Neutrophil (primary cell): ENCODE data around the gene SSBP3.

Experiments used
- H3K27ac ChIP-seq: fragments of 200-600 bp; sonication (generic); 2 replicates; pipeline ENCODE4 v1.5.1; 2016; ENCODE audit warnings: mild to moderate bottlenecking, moderate library complexity
- H3K27me3 ChIP-seq: fragments of 200-600 bp; sonication (generic); 2 replicates; pipeline ENCODE4 v1.6.0; 2016; ENCODE audit warnings: mild to moderate bottlenecking
- H3K36me3 ChIP-seq: fragments of 200-600 bp; sonication (generic); 2 replicates; pipeline ENCODE4 v1.5.1; 2017
- H3K4me1 ChIP-seq, 2 experiments: fragments of 200-600 bp in 1 of 2; sonication (generic) in 1 of 2; 1 replicate in 1 of 2; 2 replicates in 1 of 2; pipeline versions ENCODE4 v1.5.1 to v1.6.1; 2013 to 2016; ENCODE audit warnings: low read depth in 1 of 2, low read length in 1 of 2, mild to moderate bottlenecking in 1 of 2, moderate library complexity in 1 of 2; ENCODE audit not compliant: control insufficient read depth in 1 of 2, insufficient read depth in 1 of 2
- H3K4me3 ChIP-seq, 2 experiments: fragments of 200-600 bp in 1 of 2; sonication (generic) in 1 of 2; 1 replicate in 1 of 2; 2 replicates in 1 of 2; pipeline ENCODE4 v1.5.1; 2013 to 2016; ENCODE audit warnings: low read depth in 1 of 2, low read length in 1 of 2, mild to moderate bottlenecking in 1 of 2, moderate library complexity in 1 of 2
- H3K9me3 ChIP-seq: fragments of 200-600 bp; sonication (generic); 2 replicates; pipeline ENCODE4 v1.5.1; 2016
- TF ChIP-seq, protein P1 (sequence below): fragments of 200-600 bp; sonication (generic); IDR thresholded peaks from 2 replicates; pipeline ENCODE4 v1.5.1; 2016; ENCODE audit warnings: antibody characterized with exemption

The SSBP3 gene

DNA sequence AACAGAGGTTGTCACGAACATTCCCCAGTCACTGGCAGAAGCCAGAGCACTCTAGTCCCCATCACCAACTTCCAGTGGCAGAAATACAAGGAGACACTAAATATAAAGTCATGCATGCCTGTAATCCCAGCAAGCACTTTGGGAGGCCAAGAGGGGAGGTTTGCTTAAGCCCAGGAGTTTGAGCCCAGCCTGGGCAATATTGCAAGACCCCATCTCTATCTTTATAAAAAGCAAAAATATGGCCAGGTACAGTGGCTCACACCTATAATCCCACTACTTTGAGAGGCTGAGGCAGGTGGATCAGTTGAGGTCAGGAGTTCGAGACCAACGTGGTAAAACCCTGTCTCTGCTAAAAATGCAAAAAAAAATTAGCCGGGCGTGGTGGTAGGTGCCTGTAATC lies 212.7 kb downstream of the SSBP3 start:
- no peaks in the 10 kb centered on the region for H3K4me1 ChIP-seq
- H3K27ac ChIP-seq, result no peak overlapping the region
- no peaks in the 10 kb centered on the region for H3K27me3 ChIP-seq
- H3K4me3 ChIP-seq, result no peak overlapping the region
- H3K36me3 ChIP-seq, result peaks cover 22% of the 10 kb centered on the region
- no peaks in the 10 kb centered on the region for H3K9me3 ChIP-seq
- TF ChIP-seq, protein P1, sequence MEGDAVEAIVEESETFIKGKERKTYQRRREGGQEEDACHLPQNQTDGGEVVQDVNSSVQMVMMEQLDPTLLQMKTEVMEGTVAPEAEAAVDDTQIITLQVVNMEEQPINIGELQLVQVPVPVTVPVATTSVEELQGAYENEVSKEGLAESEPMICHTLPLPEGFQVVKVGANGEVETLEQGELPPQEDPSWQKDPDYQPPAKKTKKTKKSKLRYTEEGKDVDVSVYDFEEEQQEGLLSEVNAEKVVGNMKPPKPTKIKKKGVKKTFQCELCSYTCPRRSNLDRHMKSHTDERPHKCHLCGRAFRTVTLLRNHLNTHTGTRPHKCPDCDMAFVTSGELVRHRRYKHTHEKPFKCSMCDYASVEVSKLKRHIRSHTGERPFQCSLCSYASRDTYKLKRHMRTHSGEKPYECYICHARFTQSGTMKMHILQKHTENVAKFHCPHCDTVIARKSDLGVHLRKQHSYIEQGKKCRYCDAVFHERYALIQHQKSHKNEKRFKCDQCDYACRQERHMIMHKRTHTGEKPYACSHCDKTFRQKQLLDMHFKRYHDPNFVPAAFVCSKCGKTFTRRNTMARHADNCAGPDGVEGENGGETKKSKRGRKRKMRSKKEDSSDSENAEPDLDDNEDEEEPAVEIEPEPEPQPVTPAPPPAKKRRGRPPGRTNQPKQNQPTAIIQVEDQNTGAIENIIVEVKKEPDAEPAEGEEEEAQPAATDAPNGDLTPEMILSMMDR, result no peak

DNA sequence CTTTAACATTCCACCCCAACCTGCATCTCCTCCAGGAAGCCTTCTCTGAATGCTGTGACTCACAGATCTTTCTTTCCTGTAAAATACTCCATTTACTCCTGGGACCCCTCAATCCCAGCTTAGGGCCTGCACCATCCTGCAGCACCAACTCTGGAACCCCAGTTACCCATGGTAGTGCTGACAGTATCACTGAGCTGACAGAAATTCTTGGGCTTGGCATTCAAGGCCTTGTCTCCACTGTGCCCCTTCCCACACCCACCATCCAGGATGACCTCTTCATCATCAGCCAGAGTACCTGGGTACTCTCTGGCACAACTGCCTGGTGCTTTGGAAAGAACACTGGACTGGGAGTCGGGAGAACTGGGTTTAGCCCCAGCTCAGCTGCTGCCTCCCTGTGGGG lies 214.7 kb downstream of the SSBP3 start:
- Histone ChIP-seq H3K4me3 (no peak overlapping the region), H3K4me1 (no peaks in the 10 kb centered on the region), H3K27me3 (no peaks in the 10 kb centered on the region), H3K27ac (no peak overlapping the region), H3K36me3 (peaks cover 22% of the 10 kb centered on the region), H3K9me3 (no peaks in the 10 kb centered on the region)
- TF ChIP-seq, protein P1, result no peak

DNA sequence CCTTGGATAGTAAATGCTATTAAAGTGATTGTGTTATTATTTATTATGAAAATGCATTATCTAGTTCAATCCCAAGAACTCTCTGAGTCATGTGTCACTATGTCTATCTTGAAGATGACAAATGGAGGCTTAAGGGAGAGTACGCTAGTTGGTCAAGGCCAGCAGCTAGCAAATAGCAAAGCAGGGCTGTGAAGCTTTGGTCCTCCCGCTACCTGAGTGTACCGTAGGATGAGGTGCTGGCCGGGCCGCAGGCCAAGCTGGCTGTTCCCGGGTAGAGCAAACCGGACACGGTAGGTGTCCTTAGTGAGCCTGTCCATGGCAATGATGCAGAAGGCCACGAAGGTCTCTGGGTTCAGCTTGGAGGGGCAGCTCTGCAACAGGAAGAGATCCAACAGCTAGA lies 215.7 kb downstream of the SSBP3 start:
- peaks cover 19% of the 10 kb centered on the region for H3K36me3 ChIP-seq
- TF ChIP-seq, protein P1, result no peak
- H3K27ac ChIP-seq, result no peak overlapping the region
- H3K27me3 ChIP-seq, result no peaks in the 10 kb centered on the region
- H3K4me1 ChIP-seq, result no peaks in the 10 kb centered on the region
- no peak overlapping the region for H3K4me3 ChIP-seq
- no peaks in the 10 kb centered on the region for H3K9me3 ChIP-seq

DNA sequence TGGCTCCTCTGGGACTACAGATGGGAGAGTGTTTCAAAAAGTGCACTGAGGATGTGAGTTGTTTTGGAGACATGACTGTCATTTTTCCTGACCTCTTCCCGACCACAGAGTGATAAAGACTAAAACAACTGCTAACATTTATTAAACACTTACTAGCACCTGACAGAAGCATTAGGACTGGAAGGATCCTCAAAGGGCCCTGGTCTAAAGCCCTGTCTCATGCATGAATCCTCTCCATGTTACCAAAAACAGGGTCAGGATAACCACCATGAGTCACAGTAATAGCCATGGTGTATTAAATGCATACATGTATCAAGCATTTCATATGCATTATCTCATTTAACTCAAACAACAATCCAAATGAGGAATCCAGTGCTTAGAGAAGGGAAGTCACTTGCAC lies 217.9 kb downstream of the SSBP3 start:
- Histone ChIP-seq H3K9me3 (no peaks in the 10 kb centered on the region), H3K4me3 (no peak overlapping the region), H3K36me3 (peaks cover 13% of the 10 kb centered on the region), H3K27ac (no peak overlapping the region), H3K4me1 (no peaks in the 10 kb centered on the region), H3K27me3 (no peaks in the 10 kb centered on the region)
- TF ChIP-seq, protein P1, result no peak

DNA sequence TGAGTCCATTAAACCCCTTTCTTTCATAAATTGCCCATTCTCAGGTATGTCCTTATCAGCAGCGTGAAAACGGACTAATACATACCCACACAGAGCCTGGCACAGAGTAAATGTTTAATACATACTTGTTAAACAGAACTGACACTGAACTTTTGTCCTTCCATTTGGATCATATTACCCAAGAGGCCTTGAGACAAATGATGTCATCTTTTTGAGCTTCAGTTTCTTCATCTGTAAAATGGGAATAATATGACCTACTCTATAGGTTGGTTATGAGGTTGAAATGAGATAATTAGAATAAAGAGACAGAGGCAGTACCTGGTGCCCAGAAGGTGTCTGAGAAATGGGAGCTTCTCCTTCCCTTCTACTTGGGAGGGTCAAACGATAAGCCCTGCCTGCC lies 220.1 kb downstream of the SSBP3 start:
- TF ChIP-seq, protein P1, result no peak
- H3K4me3 ChIP-seq, result no peak overlapping the region
- H3K27me3 ChIP-seq, result no peaks in the 10 kb centered on the region
- H3K4me1 ChIP-seq, result no peaks in the 10 kb centered on the region
- H3K36me3 ChIP-seq, result peaks cover 13% of the 10 kb centered on the region
- H3K27ac ChIP-seq, result no peak overlapping the region
- H3K9me3 ChIP-seq, result no peaks in the 10 kb centered on the region
